Amniotic epithelial cell (primary cell): ENCODE data around the gene RTN4R.
"Not testable (repeated sequence)": the region's sequence is repeated elsewhere in the genome, so short reads cannot be mapped to it uniquely, and the experiment has no call there.

Experiments used
- DNase-seq: peaks from one replicate; pipeline ENCODE4 v3.0.0-alpha.2; 2010; ENCODE audit warnings: low read depth

RTN4R gene

DNA sequence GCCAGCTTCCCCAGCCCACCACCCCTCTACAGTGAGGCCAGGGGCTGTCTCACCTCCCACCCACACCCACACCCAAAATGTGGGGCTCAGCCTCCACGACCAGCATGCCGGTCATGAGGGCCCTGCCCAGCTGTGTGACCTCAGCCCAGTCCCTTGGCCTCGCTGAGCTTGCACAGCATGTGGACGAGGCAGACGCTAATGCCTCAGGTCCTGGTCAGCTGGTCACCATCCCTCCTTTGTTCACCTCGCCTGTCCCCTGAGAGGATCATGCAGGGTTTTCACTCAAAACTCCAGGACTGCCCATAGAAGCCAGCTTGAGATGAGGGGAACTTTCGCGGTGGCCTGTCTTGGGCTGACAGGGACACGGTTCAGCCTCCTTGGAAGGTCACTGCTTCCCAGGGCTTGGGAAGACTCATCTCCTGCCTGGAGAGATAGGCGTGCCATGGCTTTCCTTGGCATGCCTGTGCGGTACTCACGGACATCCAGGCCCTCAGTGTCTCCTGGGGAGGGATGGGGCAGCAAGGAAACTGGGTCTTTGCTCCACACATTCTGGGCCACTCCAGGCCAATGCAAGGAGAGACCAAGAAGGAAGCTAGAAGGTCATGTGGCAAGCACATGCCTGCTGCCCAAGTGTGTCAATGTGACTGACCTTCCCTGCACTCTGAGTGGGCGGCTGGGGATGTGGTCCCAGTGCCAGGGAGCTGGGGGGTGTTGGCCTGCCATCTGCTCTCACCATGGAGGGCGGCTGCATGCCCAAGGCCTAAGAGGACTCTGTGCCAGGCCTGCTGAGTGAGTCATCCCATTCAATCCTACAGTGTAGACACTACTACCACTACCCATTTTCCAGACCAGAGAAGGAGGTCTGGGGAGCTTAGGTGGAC, 3.2 kb upstream of the RTN4R start:
- DNase-seq, result no peak

DNA sequence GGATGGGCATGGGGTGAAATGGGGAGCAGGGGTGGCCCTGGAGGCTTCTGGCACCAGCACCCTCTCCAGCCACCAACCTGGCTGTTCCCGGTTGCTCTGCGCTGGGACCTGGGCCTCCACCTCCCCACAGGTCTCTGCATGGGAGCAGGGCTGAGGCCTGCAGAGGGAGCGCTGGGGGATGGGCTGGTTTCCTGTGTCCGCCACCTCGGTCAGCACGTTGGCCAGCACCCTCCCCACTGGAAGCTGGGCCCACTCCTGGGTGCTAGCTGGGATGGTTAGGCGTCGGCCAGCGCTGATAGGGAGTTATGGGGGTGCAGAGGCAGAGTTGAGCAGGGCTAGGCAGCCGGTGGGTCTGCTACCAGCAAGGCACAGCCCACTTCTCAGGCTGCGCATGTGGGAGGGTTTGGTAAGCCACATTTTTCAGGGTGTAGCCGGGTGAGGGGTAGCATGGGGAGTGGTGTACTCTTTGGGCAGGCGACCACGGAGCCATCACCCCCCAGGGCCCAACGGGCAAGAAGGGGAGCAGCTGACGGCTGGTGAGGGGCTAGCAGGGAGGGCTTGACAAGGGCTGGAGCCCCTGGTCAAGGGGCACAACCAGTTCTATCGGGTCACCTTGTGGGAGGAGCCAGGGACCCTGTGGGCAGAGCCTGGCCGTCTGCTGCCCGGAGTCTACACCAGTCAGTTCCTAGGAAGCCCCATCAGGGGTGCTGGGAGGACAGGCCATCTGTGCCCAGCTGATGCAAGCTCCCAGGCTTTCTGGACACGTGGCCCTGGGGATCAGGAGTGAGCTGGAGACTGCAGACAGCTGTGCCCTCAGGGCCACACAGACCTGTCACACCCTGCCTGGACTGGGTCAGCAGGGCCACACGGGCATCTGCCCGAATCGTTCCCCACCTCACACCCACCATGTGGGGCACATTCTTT, 2.3 kb upstream of the RTN4R start:
- DNase-seq, result not testable (repeated sequence)

DNA sequence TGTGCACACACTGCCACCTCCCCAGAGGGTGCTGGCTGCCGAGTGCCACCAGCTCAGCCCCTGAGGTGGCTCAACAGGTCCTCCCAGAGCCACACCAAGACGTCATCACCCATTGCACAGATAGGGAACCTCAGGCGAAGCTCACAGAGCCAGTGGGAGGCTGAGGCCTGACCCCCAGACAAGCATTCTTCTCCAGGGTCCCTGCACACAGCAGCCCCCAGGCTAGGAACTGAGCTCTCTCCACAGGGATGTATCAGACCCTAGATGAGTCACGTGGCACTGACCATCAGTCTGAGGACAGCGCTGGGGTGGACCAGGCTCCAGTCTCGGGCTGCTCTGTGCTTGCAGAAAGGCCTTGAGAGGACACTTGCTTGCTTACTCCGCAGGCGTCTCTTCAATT, 1.6 kb upstream of the RTN4R start:
- not testable (repeated sequence) for DNase-seq

DNA sequence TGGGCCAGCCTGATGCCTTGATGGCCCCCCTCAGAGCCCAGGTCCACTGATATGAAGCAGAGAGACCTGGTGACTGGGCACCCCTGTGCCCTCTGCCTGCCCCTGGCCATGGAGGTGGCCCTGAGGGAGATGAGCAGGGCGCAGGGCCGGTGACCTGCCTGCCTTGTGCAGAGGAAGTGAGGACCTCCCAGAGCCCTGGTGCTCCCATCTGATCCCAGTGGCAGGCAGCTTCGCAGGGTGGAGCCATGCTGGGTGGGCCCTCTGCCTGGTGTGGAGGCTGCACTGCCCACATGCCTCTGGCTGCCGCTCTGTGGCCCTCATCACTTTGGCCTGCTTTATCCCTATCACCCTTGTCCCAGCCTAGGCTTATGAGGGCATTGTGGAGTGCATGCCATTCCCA, 1.1 kb upstream of the RTN4R start:
- DNase-seq, result not testable (repeated sequence)

DNA sequence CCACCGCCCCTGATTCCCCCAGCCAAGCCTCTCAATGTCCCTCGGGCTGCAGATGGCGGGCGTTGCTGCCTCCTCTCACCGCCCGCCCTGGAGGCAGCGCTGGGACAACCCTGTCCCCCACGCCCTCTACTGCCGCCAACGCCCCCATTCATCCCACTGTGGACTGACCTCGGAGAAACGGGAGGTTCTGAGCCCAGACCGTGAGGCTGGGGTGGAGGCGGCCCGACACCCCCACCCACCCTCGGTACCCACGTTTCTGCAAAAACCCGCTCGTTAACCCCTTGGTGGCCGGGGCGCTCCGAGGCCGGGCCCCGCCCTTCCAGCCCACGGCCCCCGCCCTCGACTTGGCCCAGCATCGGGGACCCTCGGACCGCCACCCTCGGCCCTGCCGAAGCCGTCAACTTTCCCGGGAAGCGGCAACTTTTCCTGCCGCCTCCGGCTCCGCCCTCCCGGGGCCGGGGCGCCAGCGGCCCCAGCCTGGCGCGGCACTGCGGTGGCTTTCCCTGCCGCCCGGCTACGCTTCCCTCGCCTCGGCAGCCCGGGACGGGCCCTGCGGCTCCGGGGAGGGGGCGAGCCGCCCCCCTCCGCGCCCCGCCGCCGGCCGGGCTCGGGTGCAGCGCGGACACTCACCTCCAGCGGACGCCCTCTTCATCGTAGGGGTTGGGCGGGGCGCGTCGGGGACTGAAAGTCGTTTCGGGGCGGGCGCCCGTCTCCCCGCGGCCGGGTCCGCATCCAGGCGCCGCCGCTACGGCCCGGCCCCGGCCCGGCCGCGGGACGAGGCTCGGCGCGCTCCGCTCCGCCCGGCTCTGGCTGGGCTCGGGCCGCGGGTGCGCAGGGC, 458 bp downstream of the RTN4R start:
- DNase-seq, result no peak

DNA sequence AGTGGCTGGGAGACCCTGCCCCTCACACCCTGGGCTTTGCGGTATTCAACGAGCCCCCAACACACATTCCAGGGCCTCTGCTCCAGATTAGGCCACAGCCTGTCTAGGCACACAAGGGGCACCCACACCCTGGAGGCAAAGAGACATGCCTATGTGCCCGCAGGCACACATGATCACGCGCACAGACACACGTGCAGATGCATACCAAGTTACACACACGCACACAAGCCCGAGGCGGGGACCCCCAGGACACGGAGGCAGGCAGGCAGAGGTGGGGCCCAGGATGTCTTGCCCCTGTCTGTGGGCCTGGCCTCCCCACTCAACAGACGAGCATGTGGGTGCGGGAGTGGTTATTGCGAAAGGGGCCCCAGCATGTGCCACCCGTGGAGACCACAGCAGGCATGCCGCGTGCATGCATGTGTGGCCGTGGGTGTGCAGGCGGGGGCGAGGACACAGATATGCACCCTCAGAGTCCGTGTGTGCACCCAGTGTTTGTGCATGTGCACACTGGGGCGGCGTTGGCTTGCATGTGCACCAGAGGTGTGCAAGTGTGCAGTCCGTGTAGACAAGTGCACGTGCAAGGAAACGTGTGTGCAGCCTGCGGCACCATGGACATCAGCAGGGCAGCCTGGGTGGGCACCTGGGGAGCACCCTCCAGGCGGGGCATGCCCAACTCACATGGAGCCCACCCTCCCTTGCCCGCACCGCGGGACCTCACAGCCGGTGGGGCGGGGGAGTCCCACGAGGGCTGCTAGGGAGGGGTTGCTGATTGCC, 1.3 kb downstream of the RTN4R start:
- not testable (repeated sequence) for DNase-seq

DNA sequence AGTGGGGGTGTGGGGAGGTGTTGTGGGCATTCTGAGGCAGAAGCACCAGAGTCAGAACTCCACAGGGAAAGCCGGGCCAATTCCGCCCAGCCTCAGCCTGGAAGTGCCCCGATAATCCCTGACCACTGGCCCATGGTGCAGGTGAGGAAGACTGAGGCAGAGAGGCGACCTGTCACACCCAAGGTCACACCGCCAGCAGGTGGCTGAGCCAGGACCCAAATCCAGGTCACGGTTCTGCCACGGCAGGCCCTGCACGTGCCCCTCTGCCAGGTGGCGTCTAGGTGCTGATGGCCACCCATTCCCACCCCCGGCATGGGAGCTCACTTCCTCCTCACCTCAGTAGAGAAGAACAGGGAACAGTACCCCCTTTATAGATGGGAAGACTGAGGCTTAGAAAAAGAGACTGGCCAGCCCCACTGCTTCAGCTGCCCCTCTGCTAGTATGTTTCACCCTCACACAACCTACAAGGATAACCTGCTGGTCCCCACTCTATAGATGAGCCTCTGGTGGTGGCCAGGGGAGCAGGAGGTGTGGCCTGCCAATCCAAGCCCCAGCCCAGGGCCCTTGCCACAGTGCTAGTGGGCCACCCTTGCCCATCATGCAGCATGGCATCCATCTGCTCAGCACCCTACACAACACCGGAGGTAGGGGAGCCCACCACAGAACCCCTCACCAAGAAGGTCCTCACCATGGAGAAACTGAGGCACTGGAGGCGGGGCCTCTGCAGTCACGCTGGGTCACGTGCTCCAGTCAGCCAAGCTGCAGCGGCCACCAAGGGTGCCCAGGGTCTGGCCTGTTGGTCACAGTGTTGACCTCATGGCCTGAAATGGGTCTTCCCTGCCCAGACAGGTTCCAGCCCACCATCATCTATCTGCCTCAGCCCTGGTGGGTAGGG, 2.1 kb downstream of the RTN4R start:
- not testable (repeated sequence) for DNase-seq

DNA sequence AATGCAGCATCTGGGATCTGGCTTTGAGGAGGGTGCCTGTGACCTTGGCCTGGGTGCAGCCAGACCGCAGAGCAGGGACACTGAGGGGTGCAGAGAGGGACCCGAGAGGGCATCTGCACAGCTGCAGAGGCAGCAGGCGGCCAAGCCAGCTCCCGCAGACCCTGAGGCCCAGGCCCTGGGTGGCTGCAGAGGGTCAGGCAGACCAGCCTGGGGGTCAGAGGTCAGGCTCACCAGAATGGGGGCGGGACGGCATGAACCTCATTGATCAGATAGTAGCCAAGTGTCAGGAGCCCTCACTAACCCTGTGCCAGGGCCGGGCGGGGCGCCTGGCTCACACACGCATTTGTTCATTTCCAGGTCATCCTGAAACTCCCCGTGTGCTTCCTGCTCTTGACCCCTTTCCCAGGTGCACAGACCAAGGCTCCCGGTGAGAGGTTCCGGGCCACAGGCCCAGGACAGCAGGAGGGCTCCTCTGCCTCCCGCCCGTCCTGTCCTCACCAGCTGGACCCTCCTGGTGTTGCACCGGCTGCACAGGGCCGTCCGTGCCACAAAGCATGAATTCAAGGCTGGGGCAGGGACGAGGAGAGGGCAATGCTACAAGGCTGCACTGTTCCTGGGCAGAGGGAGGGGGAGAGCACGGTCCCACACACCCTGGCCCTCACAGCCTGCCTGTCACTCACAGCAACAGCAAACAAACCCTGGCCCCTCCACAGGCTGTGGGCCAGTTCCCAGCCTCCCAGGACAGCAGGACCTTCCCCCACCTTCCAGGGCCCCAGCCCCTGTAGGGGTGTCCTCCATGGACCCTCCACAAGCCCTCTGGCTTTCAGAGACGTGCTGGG, 3.3 kb downstream of the RTN4R start:
- no peak for DNase-seq

DNA sequence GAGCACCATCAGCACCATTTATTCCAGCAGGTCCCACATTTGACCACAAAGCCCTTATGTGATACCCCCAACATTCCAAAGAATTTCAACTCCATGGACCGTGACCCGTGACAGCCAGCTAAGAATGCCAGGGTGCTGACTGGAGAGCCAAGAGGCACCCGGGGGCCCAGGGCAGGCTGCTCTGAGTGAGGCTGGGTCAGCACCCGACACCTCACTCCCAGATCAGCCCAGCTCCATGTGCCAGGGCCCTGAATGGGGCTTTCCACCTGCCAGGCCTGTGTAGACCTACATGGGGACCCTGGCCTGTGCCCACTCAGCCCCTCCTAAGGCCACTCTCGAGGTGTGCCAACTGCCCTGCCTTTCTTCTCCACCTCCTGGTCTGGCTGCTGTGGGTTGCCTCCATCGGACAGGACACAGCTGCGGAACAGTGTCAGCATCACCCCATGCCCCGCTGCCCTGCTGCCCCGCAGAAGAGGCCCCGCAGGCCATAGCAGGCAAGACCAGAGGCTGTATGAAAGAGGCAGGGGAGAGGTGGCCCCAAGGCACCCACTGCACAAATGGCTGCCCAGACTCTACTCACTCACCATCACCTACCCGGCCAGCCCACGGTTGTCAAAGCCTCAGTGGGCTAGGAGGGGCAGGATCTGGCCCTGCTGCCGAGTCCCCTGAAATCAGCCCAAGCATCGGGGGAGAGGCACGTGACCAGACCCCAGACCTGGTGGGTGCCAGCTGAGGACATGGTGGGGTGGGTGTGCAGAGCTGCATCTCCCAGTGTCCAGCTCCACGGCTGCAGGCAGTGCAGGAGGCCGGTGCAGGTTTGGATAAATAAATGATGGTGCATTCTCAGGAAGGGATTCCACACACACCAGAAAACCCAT, 4.5 kb downstream of the RTN4R start:
- not testable (repeated sequence) for DNase-seq

DNA sequence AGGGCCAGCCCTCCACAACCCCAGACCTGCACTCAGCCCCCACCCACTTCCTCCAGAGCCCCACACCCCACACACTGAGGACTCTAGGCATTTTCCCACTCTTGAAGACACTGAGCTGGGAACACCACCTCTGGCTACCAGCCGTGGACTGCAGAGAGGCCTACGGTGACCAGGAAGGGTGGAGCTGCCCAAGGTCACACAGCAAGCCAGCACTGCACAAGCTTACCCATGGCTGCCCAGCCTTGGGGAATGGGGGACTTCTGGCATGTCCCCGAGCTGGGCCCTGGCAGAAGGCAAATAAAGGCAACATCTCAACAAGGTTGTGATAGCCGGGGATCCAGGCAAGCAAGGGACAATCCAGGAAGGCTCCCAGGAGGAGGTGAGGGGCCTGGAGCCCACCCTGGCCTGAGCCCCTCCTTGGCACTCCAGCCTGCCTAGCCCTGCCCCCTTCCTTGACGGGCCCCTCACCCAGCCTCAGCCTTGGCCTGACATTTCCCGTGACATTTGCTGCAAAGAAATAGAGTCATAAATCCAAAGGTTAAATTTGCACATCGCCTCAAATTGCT, 5.5 kb downstream of the RTN4R start:
- DNase-seq, result no peak

DNA sequence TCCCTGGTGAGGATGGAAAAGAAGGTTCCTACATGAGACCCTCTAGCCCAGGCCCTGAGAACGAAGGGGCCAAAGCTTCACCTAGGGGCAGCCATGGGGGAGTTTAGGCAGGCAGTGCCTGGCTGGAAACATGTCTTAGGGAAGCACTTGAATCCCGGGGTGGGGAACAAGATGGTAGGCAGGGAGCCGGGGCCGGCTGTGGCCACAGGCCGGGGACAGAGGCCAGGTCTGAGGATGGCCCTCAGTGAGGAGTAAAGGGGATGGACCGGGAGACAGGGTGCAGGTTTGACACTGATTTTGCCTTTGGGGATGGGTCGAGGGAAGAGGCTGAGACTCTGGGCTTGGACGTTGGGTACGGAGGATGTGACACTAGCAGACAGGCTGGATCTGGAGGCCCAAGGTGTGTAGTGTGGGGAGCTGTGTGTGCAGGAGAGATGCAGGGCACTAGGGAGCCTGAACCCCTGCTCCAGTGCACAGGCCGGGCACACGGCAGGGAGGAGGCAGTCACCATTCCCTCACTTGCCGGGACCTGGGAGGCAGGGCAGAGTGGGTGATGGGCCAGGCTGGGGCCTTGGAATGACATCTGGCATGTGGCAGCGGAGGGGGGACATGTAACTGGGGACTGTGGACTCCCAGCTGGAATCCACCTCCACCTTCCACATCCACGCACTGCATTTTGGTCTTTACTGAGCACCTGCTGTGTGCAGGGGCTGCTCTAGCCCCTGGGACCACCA, 6.1 kb downstream of the RTN4R start:
- DNase-seq, result no peak

DNA sequence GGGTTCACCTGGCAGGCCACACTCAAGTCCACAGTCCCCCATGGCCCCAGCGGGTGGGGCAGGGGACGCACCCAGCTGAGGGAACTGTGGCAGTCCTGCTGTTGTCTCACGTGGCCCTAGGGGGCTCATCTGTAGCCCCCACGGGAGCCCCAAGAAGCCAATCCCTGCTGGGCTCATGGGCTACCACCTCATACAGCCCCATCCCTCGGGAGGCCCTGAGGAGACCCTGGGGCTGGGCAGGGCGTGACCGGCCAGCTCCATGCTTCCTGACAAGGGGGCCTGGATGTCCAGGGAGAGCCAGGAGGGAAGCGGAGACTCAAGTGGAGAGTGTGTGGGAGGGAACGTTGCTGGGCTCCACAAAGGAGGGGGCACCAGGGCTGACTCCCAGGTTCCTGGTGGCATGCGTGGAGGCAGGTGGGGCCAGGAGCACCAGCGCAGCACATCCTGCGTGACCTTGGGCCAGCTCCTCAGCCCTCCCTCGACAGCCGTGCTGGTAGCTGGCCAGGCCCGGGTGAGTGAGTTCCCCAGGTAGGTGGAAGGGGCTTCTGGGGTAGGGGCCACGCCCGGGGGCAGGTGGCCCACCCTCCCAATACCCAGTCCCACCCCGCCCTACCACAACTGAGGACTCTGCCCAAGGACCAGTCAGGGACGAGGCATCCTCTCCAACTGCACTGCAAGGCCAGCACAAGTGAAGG, 7.9 kb downstream of the RTN4R start:
- DNase-seq, result no peak

DNA sequence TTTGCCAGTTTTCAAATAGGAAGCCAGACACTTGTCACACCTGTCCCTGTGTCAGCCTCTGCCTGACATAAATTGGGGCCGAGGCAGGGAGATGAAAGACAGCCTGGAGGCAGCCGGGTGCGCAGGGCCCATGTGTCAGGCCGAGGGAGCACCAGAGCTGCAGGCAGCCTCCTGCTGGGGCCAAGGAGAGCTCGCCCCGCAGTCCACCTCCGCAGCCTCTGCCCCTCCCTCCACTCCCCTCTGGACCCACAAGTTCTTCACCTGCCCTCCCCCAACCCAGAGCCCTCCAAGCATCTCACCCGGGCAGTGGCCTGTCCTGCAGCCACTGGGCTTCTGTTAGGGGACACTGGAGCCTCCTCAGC, 8.8 kb downstream of the RTN4R start:
- DNase-seq, result no peak

DNA sequence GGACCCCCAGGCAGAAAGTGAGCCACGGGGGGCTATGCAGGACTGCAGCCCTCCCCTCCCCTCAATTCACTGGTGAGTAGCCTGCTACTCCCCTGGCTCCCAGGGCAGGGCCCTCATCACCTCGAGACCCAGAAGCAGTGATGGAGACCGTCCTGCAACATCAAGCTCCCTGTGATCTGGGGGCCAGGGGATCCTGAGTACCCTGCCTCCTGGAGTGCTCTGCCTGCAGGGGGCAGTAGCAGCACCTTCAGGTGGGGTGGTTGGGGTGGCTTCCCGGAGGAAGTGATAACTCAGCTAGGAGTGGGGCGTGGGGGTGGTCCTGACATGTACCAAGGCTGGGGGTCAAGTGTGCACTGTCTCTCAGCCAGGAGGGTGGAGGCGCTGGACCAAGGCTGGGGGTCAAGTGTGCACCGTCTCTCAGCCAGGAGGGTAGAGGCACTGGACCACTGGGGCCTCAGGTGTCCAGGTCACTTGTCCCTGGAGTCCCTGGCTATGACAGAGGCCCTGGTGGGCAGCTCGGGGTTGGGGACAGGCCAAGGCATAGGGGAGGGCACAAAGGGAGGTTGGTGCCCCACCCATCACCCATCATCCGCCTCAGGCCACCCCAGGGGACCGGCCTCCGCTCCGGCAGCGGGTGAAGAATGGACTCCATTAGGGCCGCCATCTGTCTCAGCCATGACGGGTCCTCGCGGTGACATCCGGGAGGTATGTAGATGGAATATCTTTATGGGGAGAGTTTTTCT, 9.4 kb downstream of the RTN4R start:
- DNase-seq, result no peak

DNA sequence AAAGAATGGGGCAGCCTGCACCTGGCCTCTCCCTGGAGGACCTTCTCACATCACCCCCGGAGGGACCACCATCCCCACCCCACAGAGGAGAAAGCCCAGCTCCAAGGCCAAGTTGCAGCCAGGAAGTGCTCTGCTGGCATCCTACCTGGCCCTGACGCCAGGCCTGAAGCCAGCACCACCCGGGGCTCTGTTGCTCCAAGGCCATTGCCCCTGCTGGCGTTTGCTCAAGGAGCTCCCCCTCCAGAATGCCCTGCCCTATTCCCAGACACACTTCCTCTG, 10.2 kb downstream of the RTN4R start:
- no peak for DNase-seq
